Nephron progenitor cell (in vitro differentiated cells): ENCODE results near the gene SLC29A3.

ENCODE experiments used
- DNase-seq: peaks from one replicate; pipeline ENCODE4 v3.0.0; 2021
- H3K27ac Mint-ChIP-seq: 2 replicates; pipeline ENCODE4 v1.8.0; 2021; ENCODE audit warnings: mild to moderate bottlenecking, moderate library complexity, mixed read lengths
- H3K27me3 Mint-ChIP-seq: 2 replicates; pipeline ENCODE4 v1.8.0; 2021; ENCODE audit warnings: mild to moderate bottlenecking, low read depth, mixed read lengths; ENCODE audit not compliant: poor library complexity
- H3K36me3 Mint-ChIP-seq: 2 replicates; pipeline ENCODE4 v1.8.0; 2021; ENCODE audit warnings: low read depth, mixed read lengths
- H3K4me1 Mint-ChIP-seq: 2 replicates; pipeline ENCODE4 v1.8.0; 2021; ENCODE audit warnings: mixed read lengths
- H3K4me3 Mint-ChIP-seq: 2 replicates; pipeline ENCODE4 v1.8.0; 2021; ENCODE audit warnings: mild to moderate bottlenecking, moderate library complexity, mixed read lengths
- H3K9me3 Mint-ChIP-seq: 2 replicates; pipeline ENCODE4 v1.8.0; 2021; ENCODE audit warnings: mild to moderate bottlenecking, moderate library complexity, mixed read lengths
- CTCF ChIP-seq: fragments of 200-600 bp; sonication (generic); IDR thresholded peaks from 2 replicates; pipeline ENCODE4 v1.5.0; 2021; ENCODE audit warnings: antibody characterized with exemption

The SLC29A3 gene

GRCh38 chr10:71292624-71293445 is 26.2 kb upstream of the SLC29A3 start:
- Mint-ChIP-seq H3K27ac (peak overlapping the region; percentile 78), H3K27me3 (peaks cover 2% of the 10 kb centered on the region), H3K4me3 (no peak overlapping the region)

GRCh38 chr10:71293446-71294084 is 25.5 kb upstream of the SLC29A3 start:
- peaks cover 72% of the 10 kb centered on the region for H3K36me3 Mint-ChIP-seq

More at GRCh38 chr10:71292624-71293445, 26.2 kb upstream of the SLC29A3 start:
- no peak for DNase-seq
- TF ChIP-seq CTCF: no peak
- Mint-ChIP-seq H3K9me3 (no peaks in the 10 kb centered on the region), H3K4me1 (no peaks in the 10 kb centered on the region), H3K36me3 (peaks cover 72% of the 10 kb centered on the region)

GRCh38 chr10:71294091-71294561 is 24.9 kb upstream of the SLC29A3 start:
- TF ChIP-seq CTCF: no peak
- no peaks in the 10 kb centered on the region for H3K9me3 Mint-ChIP-seq
- H3K4me1 Mint-ChIP-seq: no peaks in the 10 kb centered on the region
- H3K4me3 Mint-ChIP-seq: no peak overlapping the region
- DNase-seq: no peak
- peaks cover 68% of the 10 kb centered on the region for H3K36me3 Mint-ChIP-seq
- peaks cover 2% of the 10 kb centered on the region for H3K27me3 Mint-ChIP-seq
- H3K27ac Mint-ChIP-seq: no peak overlapping the region

More at GRCh38 chr10:71293446-71294084, 25.5 kb upstream of the SLC29A3 start:
- no peak for DNase-seq
- no peak for TF ChIP-seq CTCF
- peak overlapping the region; percentile 78 for H3K27ac Mint-ChIP-seq
- peaks cover 2% of the 10 kb centered on the region for H3K27me3 Mint-ChIP-seq
- no peaks in the 10 kb centered on the region for H3K9me3 Mint-ChIP-seq
- H3K4me1 Mint-ChIP-seq: no peaks in the 10 kb centered on the region
- no peak overlapping the region for H3K4me3 Mint-ChIP-seq

- Mint-ChIP-seq H3K36me3 (peaks cover 69% of the 10 kb centered on the region), H3K27ac (no peak overlapping the region), H3K9me3 (no peaks in the 10 kb centered on the region), H3K4me1 (no peaks in the 10 kb centered on the region), H3K27me3 (no peaks in the 10 kb centered on the region), H3K4me3 (no peak overlapping the region)
- TF ChIP-seq CTCF: no peak
- DNase-seq: no peak
Measured at GRCh38 chr10:71294856-71295255, 24.2 kb upstream of the SLC29A3 start.

GRCh38 chr10:71295641-71296040 is 23.4 kb upstream of the SLC29A3 start:
- Mint-ChIP-seq H3K36me3 (peaks cover 68% of the 10 kb centered on the region), H3K27ac (no peak overlapping the region), H3K4me1 (no peaks in the 10 kb centered on the region), H3K4me3 (no peak overlapping the region), H3K9me3 (no peaks in the 10 kb centered on the region), H3K27me3 (no peaks in the 10 kb centered on the region)
- no peak for TF ChIP-seq CTCF
- DNase-seq: no peak
